CD14-positive monocyte (primary cell): ENCODE results near the gene C2CD2. TPM values are rescaled to one million over a fixed set of nuclear protein-coding genes. Genes with fewer than 3 reads are reported as not detected.

Source experiments
- DNase-seq, 3 donors: peaks; one replicate each; pipeline ENCODE4 v3.0.0-alpha.2; 2011 to 2022
- H2AFZ ChIP-seq: 2 replicates; pipeline ENCODE4 v1.6.0; 2012; ENCODE audit warnings: mild to moderate bottlenecking, low read depth, low read length, inconsistent platforms; ENCODE audit not compliant: insufficient read depth, poor library complexity, severe bottlenecking
- H3K27ac ChIP-seq, 2 donors: 1 replicate in 1 of 2; 2 replicates in 1 of 2; pipeline ENCODE4 v1.5.1; 2012 to 2013; ENCODE audit warnings: low read length in 2 of 2, control low read depth in 1 of 2, inconsistent platforms in 1 of 2, low read depth in 1 of 2, mild to moderate bottlenecking in 1 of 2
- H3K27me3 ChIP-seq, 2 donors: one replicate each; pipeline versions ENCODE4 v1.6.0 to v1.6.1; 2011 to 2013; ENCODE audit warnings: low read length in 2 of 2; ENCODE audit not compliant: control insufficient read depth in 2 of 2, insufficient read depth in 2 of 2
- H3K36me3 ChIP-seq, 2 donors: replicated peaks in 1 of 2; 1 replicate in 1 of 2; 2 replicates in 1 of 2; pipeline versions ENCODE4 v1.5.1 to v1.6.1; 2012 to 2013; ENCODE audit warnings: low read length in 2 of 2, control low read depth in 1 of 2, inconsistent platforms in 1 of 2, mild to moderate bottlenecking in 1 of 2; ENCODE audit not compliant: insufficient read depth in 2 of 2, control insufficient read depth in 1 of 2
- H3K4me1 ChIP-seq, 2 donors: 1 replicate in 1 of 2; 2 replicates in 1 of 2; pipeline versions ENCODE4 v1.5.1 to v1.6.1; 2012 to 2013; ENCODE audit warnings: low read length in 2 of 2, control low read depth in 1 of 2, inconsistent platforms in 1 of 2, mild to moderate bottlenecking in 1 of 2, moderate library complexity in 1 of 2; ENCODE audit not compliant: insufficient read depth in 2 of 2, control insufficient read depth in 1 of 2
- H3K4me2 ChIP-seq: replicated peaks from 2 replicates; pipeline ENCODE3; 2012; ENCODE audit warnings: low read length, moderate library complexity, mild to moderate bottlenecking; ENCODE audit not compliant: poor library complexity, severe bottlenecking; ENCODE audit errors: extremely low read depth
- H3K4me3 ChIP-seq, 3 experiments: fragments of 200-600 bp in 1 of 3; sonication (generic) in 1 of 3; replicated peaks in 1 of 3; 1 replicate in 2 of 3; 2 replicates in 1 of 3; pipeline ENCODE4 v1.5.1; 2011 to 2013; ENCODE audit warnings: low read length in 3 of 3, mild to moderate bottlenecking in 3 of 3, control low read depth in 2 of 3, low read depth in 2 of 3, inconsistent platforms in 1 of 3, moderate library complexity in 1 of 3
- H3K79me2 ChIP-seq: 2 replicates; pipeline ENCODE4 v1.6.0; 2012; ENCODE audit warnings: mild to moderate bottlenecking, control low read depth, inconsistent platforms, low read length, moderate library complexity; ENCODE audit not compliant: insufficient read depth
- H3K9ac ChIP-seq: 2 replicates; pipeline ENCODE4 v1.6.0; 2017; ENCODE audit warnings: low read length, mild to moderate bottlenecking; ENCODE audit not compliant: insufficient read depth, poor library complexity, severe bottlenecking
- H3K9me3 ChIP-seq, 2 donors: replicated peaks in 1 of 2; 1 replicate in 1 of 2; 2 replicates in 1 of 2; pipeline versions ENCODE4 v1.5.1 to v1.6.1; 2012 to 2013; ENCODE audit warnings: low read length in 2 of 2, control low read depth in 1 of 2; ENCODE audit not compliant: control insufficient read depth in 1 of 2, insufficient read depth in 1 of 2
- H4K20me1 ChIP-seq: 2 replicates; pipeline ENCODE4 v1.6.0; 2012; ENCODE audit warnings: mild to moderate bottlenecking, low read length, control low read depth, moderate library complexity; ENCODE audit not compliant: insufficient read depth
- H3K27ac Mint-ChIP-seq, 7 donors: one replicate each; pipeline ENCODE4 v1.8.0; 2020; ENCODE audit warnings: mild to moderate bottlenecking in 7 of 7, mixed read lengths in 7 of 7, moderate library complexity in 6 of 7, inconsistent platforms in 2 of 7
- H3K27me3 Mint-ChIP-seq, 3 donors: one replicate each; pipeline ENCODE4 v1.8.0; 2021 to 2022; ENCODE audit warnings: low read depth in 3 of 3, mild to moderate bottlenecking in 3 of 3, mixed read lengths in 3 of 3, moderate library complexity in 3 of 3, inconsistent platforms in 1 of 3
- H3K36me3 Mint-ChIP-seq, 2 donors: one replicate each; pipeline ENCODE4 v1.8.0; 2020; ENCODE audit warnings: mixed read lengths in 2 of 2, inconsistent platforms in 1 of 2, mild to moderate bottlenecking in 1 of 2
- H3K4me1 Mint-ChIP-seq: one replicate; pipeline ENCODE4 v1.8.0; 2020; ENCODE audit warnings: mild to moderate bottlenecking, mixed read lengths
- H3K4me3 Mint-ChIP-seq, 2 donors: one replicate each; pipeline ENCODE4 v1.8.0; 2020; ENCODE audit warnings: mild to moderate bottlenecking in 2 of 2, mixed read lengths in 2 of 2, moderate library complexity in 1 of 2
- H3K9me3 Mint-ChIP-seq, 7 donors: one replicate each; pipeline ENCODE4 v1.8.0; 2020 to 2022; ENCODE audit warnings: mixed read lengths in 7 of 7, mild to moderate bottlenecking in 6 of 7, moderate library complexity in 6 of 7, inconsistent platforms in 2 of 7
- CTCF ChIP-seq: fragments of 200-600 bp; IDR thresholded peaks from one replicate; pipeline ENCODE4 v1.8.0; 2022; ENCODE audit warnings: antibody characterized with exemption, mild to moderate bottlenecking
- WGBS: methylation state at CpG from one replicate; pipeline ENCODE4 v1.1.5; 2013; ENCODE audit warnings: missing lambda C conversion rate; ENCODE audit not compliant: insufficient coverage; 5-methylcytosine and 5-hydroxymethylcytosine counted together
- intact Hi-C, 2 donors: fragments of 100-400 bp; cut with micrococcal nuclease; formaldehyde crosslinking; loops; one replicate each; pipeline versions ENCODE4 v1.15.0 to v1.15.1; 2023
- polyA plus RNA-seq, 3 donors: library from polyadenylated mRNA; depleted of rRNA in 1 of 3; unstranded in 2 of 3; stranded (reverse) in 1 of 3; fragments of 300-500 nt in 2 of 3; fragments of >200 nt in 1 of 3; fragmentation: Illumina TruSeq in 2 of 3; gene quantifications; 1 replicate in 2 of 3; 2 replicates in 1 of 3; pipeline ENCODE4 v1.2.3, GENCODE V29; 2012 to 2021

C2CD2 gene
- polyA plus RNA-seq, 3 donors = 1.4 to 17.0 (median 3.8) TPM

GRCh38 chr21:41958886-41959563 is 5.2 kb upstream of the C2CD2 start:
- Histone ChIP-seq H3K9ac (no peak overlapping the region), H3K79me2 (no peaks in the 10 kb centered on the region), H3K9me3 (no peaks in the 10 kb centered on the region), H4K20me1 (no peaks in the 10 kb centered on the region), H3K27ac (no peak overlapping the region), H3K36me3 (no peaks in the 10 kb centered on the region), H3K4me2 (no peak overlapping the region), H3K4me1 (peaks cover 0 to 6% of the 10 kb centered on the region in 2 donors), H3K27me3 (no peaks in the 10 kb centered on the region), H2AFZ (no peak overlapping the region), H3K4me3 (no peak overlapping the region)
- no peak for DNase-seq
- Mint-ChIP-seq H3K9me3 (no peaks in the 10 kb centered on the region), H3K27ac (no peak overlapping the region), H3K4me3 (no peak overlapping the region), H3K36me3 (no peaks in the 10 kb centered on the region), H3K27me3 (peaks cover 2 to 13% (median 7%) of the 10 kb centered on the region in 3 donors), H3K4me1 (peaks cover 13% of the 10 kb centered on the region)
- intact Hi-C loops = no loop called here
- no peak for TF ChIP-seq CTCF
- WGBS = 93% methylated on average over 15 of the region's 16 CpGs

GRCh38 chr21:41957991-41958766 is 4.4 kb upstream of the C2CD2 start:
- no peaks in the 10 kb centered on the region for H3K27me3 ChIP-seq
- no peaks in the 10 kb centered on the region for H3K36me3 ChIP-seq
- H3K27ac ChIP-seq = no peak overlapping the region
- no peak overlapping the region for H3K4me3 ChIP-seq
- H3K9me3 Mint-ChIP-seq = no peaks in the 10 kb centered on the region
- peaks cover 4 to 7% of the 10 kb centered on the region in 2 donors for H3K4me1 ChIP-seq
- 67% methylated on average over 23 of the region's 24 CpGs for WGBS
- DNase-seq = no peak
- no peak overlapping the region for H3K9ac ChIP-seq
- H3K4me2 ChIP-seq = no peak overlapping the region
- TF ChIP-seq CTCF = no peak
- H3K36me3 Mint-ChIP-seq = no peaks in the 10 kb centered on the region
- no peak overlapping the region for H3K27ac Mint-ChIP-seq
- peaks cover 13% of the 10 kb centered on the region for H3K4me1 Mint-ChIP-seq
- H3K79me2 ChIP-seq = no peaks in the 10 kb centered on the region
- H3K4me3 Mint-ChIP-seq = no peak overlapping the region
- peaks cover 2 to 14% (median 7%) of the 10 kb centered on the region in 3 donors for H3K27me3 Mint-ChIP-seq
- no peaks in the 10 kb centered on the region for H3K9me3 ChIP-seq
- no peaks in the 10 kb centered on the region for H4K20me1 ChIP-seq
- H2AFZ ChIP-seq = no peak overlapping the region
- intact Hi-C loops = no loop called here
